ENCODE measurements around the gene STPG3.

The STPG3 gene

GRCh38 chr9:137206602-137207001, 44.5 kb upstream of the STPG3 start:
- Histone ChIP-seq H2BK5ac (ENCODE audit: low read depth, low read length, poor library complexity, severe bottlenecking) (no peak overlapping the region), H2BK120ac (ENCODE audit: low read depth, low read length) (no peak overlapping the region), H2BK12ac (ENCODE audit: low read length in 2 of 2) (no peak overlapping the region), H2AK5ac (ENCODE audit: low read length, severe bottlenecking) (no peak overlapping the region), H4K8ac (ENCODE audit: low read length) (peak overlapping the region; percentile 5), H3K23ac (ENCODE audit: low read length in 2 of 2) (no peak overlapping the region), H2AFZ (ENCODE audit: low read depth, low read length) (no peak overlapping the region), H3K18ac (ENCODE audit: low read depth in 1 of 2, low read length in 2 of 2) (no peak overlapping the region), H2BK15ac (ENCODE audit: low read depth, poor library complexity, severe bottlenecking) (no peak overlapping the region), H3K79me1 (replicated peaks; ENCODE audit: low read length, poor library complexity, severe bottlenecking) (peaks cover 30% of the 10 kb centered on the region), H3K4me1 (ENCODE audit: control insufficient read depth, insufficient read depth, low read depth, low read length) (peaks cover 26% of the 10 kb centered on the region), H3K27ac (ENCODE audit: low read length, poor library complexity, severe bottlenecking) (no peak overlapping the region), H3K36me3 (ENCODE audit: control insufficient read depth in 1 of 2, insufficient read depth in 2 of 2, low read depth in 1 of 2, low read length in 2 of 2) (peaks cover 19 to 39% of the 10 kb centered on the region in 2 experiments), H3K4ac (ENCODE audit: low read depth in 1 of 2, low read length in 2 of 2) (no peak overlapping the region), H3K4me2 (ENCODE audit: low read length, poor library complexity, severe bottlenecking) (no peak overlapping the region), H3K9me3 (ENCODE audit: control insufficient read depth, low read length) (no peaks in the 10 kb centered on the region), H3K9ac (ENCODE audit: low read length) (peak overlapping the region; percentile 98), H3K14ac (ENCODE audit: low read length in 2 of 2) (no peak overlapping the region), H3K4me3 (ENCODE audit: insufficient read depth in 1 of 2, low read depth in 1 of 2, low read length in 2 of 2) (peak overlapping the region in 1 of 2 experiments; percentile 96), H3K27me3 (ENCODE audit: control insufficient read depth in 1 of 2, insufficient read depth in 1 of 2, low read length in 2 of 2) (no peaks in the 10 kb centered on the region), H4K91ac (ENCODE audit: low read length) (no peak overlapping the region)
- WGBS, result 94% methylated on average over 7 of the region's 7 CpGs
- no peak for DNase-seq

DNA sequence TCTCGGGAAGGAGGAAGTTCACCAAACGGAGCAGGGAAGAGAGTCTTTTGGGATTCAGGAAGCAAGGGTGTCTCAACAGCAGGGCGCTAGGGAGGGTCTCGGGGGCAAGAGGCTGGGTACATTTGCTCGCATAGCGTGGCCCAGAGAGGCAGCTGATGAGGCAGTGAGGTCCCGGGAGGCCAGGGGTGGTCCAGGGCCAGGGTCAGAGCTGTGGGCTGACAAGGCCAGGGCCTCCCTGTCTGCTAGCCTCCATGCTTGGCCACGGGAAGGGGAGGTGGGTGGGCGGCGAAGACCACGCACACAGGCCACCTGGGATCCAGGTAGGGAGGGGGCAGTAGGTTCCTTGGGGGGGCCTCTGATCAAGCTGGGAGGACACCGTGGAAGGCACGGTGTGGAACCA, 39.6 kb upstream of the STPG3 start:
- no peak overlapping the region for H3K23ac ChIP-seq (ENCODE audit: low read length in 2 of 2)
- WGBS, result 88% methylated on average over 13 of the region's 13 CpGs
- no peak overlapping the region for H4K91ac ChIP-seq (ENCODE audit: low read length)
- H2BK12ac ChIP-seq (ENCODE audit: low read length in 2 of 2), result no peak overlapping the region
- no peak overlapping the region for H2BK120ac ChIP-seq (ENCODE audit: low read depth, low read length)
- H3K4me1 ChIP-seq (ENCODE audit: control insufficient read depth, insufficient read depth, low read depth, low read length), result peaks cover 10% of the 10 kb centered on the region
- H3K4me3 ChIP-seq (ENCODE audit: insufficient read depth in 1 of 2, low read depth in 1 of 2, low read length in 2 of 2), result no peak overlapping the region
- H2BK5ac ChIP-seq (ENCODE audit: low read depth, low read length, poor library complexity, severe bottlenecking), result no peak overlapping the region
- H3K4me2 ChIP-seq (ENCODE audit: low read length, poor library complexity, severe bottlenecking), result no peak overlapping the region
- H2BK15ac ChIP-seq (ENCODE audit: low read depth, poor library complexity, severe bottlenecking), result no peak overlapping the region
- H3K27me3 ChIP-seq (ENCODE audit: control insufficient read depth in 1 of 2, insufficient read depth in 1 of 2, low read length in 2 of 2), result no peaks in the 10 kb centered on the region
- no peak overlapping the region for H3K14ac ChIP-seq (ENCODE audit: low read length in 2 of 2)
- no peak overlapping the region for H4K8ac ChIP-seq (ENCODE audit: low read length)
- H3K4ac ChIP-seq (ENCODE audit: low read depth in 1 of 2, low read length in 2 of 2), result no peak overlapping the region
- no peak overlapping the region for H2AK5ac ChIP-seq (ENCODE audit: low read length, severe bottlenecking)
- peaks cover 17% of the 10 kb centered on the region for H3K79me1 ChIP-seq (replicated peaks; ENCODE audit: low read length, poor library complexity, severe bottlenecking)
- no peak for DNase-seq
- no peak overlapping the region for H3K27ac ChIP-seq (ENCODE audit: low read length, poor library complexity, severe bottlenecking)
- peaks cover 21 to 88% of the 10 kb centered on the region in 2 experiments for H3K36me3 ChIP-seq (ENCODE audit: control insufficient read depth in 1 of 2, insufficient read depth in 2 of 2, low read depth in 1 of 2, low read length in 2 of 2)
- H3K9me3 ChIP-seq (ENCODE audit: control insufficient read depth, low read length), result no peaks in the 10 kb centered on the region
- no peak overlapping the region for H3K9ac ChIP-seq (ENCODE audit: low read length)
- no peak overlapping the region for H3K18ac ChIP-seq (ENCODE audit: low read depth in 1 of 2, low read length in 2 of 2)
- H2AFZ ChIP-seq (ENCODE audit: low read depth, low read length), result no peak overlapping the region

DNA sequence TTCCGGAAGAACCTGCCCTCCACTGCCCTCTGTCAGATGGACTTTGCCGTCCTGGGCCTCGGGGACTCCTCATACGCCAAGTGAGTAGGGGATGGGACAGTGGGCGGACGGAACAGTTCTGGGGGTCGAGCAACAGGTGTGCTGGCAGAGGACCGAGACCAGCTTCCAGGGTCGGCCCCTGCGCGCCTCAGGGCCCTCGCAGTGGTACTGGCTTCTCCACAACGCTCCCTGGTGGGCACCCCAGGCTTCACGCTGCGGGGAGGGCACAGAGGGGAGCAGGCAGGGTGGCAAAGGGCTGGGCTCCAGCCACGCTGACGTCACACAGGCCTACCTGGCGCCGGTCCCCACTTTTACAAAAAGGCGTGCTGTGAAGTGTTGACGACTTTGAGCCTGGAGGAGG, 38.6 kb upstream of the STPG3 start:
- H3K4me3 ChIP-seq (ENCODE audit: insufficient read depth in 1 of 2, low read depth in 1 of 2, low read length in 2 of 2), result no peak overlapping the region
- H2BK12ac ChIP-seq (ENCODE audit: low read length in 2 of 2), result no peak overlapping the region
- 92% methylated on average over 21 of the region's 21 CpGs for WGBS

GRCh38 chr9:137213160-137214060, 37.7 kb upstream of the STPG3 start:
- Histone ChIP-seq H4K91ac (ENCODE audit: low read length) (no peak overlapping the region), H3K18ac (ENCODE audit: low read depth in 1 of 2, low read length in 2 of 2) (no peak overlapping the region), H3K79me1 (replicated peaks; ENCODE audit: low read length, poor library complexity, severe bottlenecking) (peaks cover 7% of the 10 kb centered on the region), H3K23ac (ENCODE audit: low read length in 2 of 2) (no peak overlapping the region), H3K14ac (ENCODE audit: low read length in 2 of 2) (no peak overlapping the region), H2BK15ac (ENCODE audit: low read depth, poor library complexity, severe bottlenecking) (no peak overlapping the region), H3K27ac (ENCODE audit: low read length, poor library complexity, severe bottlenecking) (no peak overlapping the region), H2BK5ac (ENCODE audit: low read depth, low read length, poor library complexity, severe bottlenecking) (no peak overlapping the region), H2AK5ac (ENCODE audit: low read length, severe bottlenecking) (no peak overlapping the region), H3K27me3 (ENCODE audit: control insufficient read depth in 1 of 2, insufficient read depth in 1 of 2, low read length in 2 of 2) (no peaks in the 10 kb centered on the region), H3K9me3 (ENCODE audit: control insufficient read depth, low read length) (no peaks in the 10 kb centered on the region), H2AFZ (ENCODE audit: low read depth, low read length) (no peak overlapping the region), H3K4ac (ENCODE audit: low read depth in 1 of 2, low read length in 2 of 2) (no peak overlapping the region), H2BK12ac (ENCODE audit: low read length in 2 of 2) (no peak overlapping the region), H3K4me3 (ENCODE audit: insufficient read depth in 1 of 2, low read depth in 1 of 2, low read length in 2 of 2) (no peak overlapping the region), H3K4me1 (ENCODE audit: control insufficient read depth, insufficient read depth, low read depth, low read length) (peaks cover 23% of the 10 kb centered on the region), H3K9ac (ENCODE audit: low read length) (no peak overlapping the region), H3K36me3 (ENCODE audit: control insufficient read depth in 1 of 2, insufficient read depth in 2 of 2, low read depth in 1 of 2, low read length in 2 of 2) (peaks cover 11 to 83% of the 10 kb centered on the region in 2 experiments), H2BK120ac (ENCODE audit: low read depth, low read length) (no peak overlapping the region), H3K4me2 (ENCODE audit: low read length, poor library complexity, severe bottlenecking) (no peak overlapping the region), H4K8ac (ENCODE audit: low read length) (peak overlapping the region; percentile 10)
- WGBS, result 96% methylated on average over 49 of the region's 49 CpGs
- no peak for DNase-seq

More for the DNA sequence above, 38.6 kb upstream of the STPG3 start:
- Histone ChIP-seq H3K79me1 (replicated peaks; ENCODE audit: low read length, poor library complexity, severe bottlenecking) (peaks cover 8% of the 10 kb centered on the region), H3K27ac (ENCODE audit: low read length, poor library complexity, severe bottlenecking) (no peak overlapping the region), H3K9me3 (ENCODE audit: control insufficient read depth, low read length) (no peaks in the 10 kb centered on the region), H4K8ac (ENCODE audit: low read length) (no peak overlapping the region), H3K4me1 (ENCODE audit: control insufficient read depth, insufficient read depth, low read depth, low read length) (peaks cover 14% of the 10 kb centered on the region), H2AFZ (ENCODE audit: low read depth, low read length) (no peak overlapping the region), H3K27me3 (ENCODE audit: control insufficient read depth in 1 of 2, insufficient read depth in 1 of 2, low read length in 2 of 2) (no peaks in the 10 kb centered on the region), H3K4me2 (ENCODE audit: low read length, poor library complexity, severe bottlenecking) (no peak overlapping the region), H3K9ac (ENCODE audit: low read length) (no peak overlapping the region), H3K23ac (ENCODE audit: low read length in 2 of 2) (no peak overlapping the region), H2BK15ac (ENCODE audit: low read depth, poor library complexity, severe bottlenecking) (no peak overlapping the region), H4K91ac (ENCODE audit: low read length) (no peak overlapping the region), H2BK5ac (ENCODE audit: low read depth, low read length, poor library complexity, severe bottlenecking) (no peak overlapping the region), H3K4ac (ENCODE audit: low read depth in 1 of 2, low read length in 2 of 2) (no peak overlapping the region), H2BK120ac (ENCODE audit: low read depth, low read length) (no peak overlapping the region), H2AK5ac (ENCODE audit: low read length, severe bottlenecking) (no peak overlapping the region), H3K36me3 (ENCODE audit: control insufficient read depth in 1 of 2, insufficient read depth in 2 of 2, low read depth in 1 of 2, low read length in 2 of 2) (peaks cover 13 to 85% of the 10 kb centered on the region in 2 experiments), H3K18ac (ENCODE audit: low read depth in 1 of 2, low read length in 2 of 2) (no peak overlapping the region), H3K14ac (ENCODE audit: low read length in 2 of 2) (no peak overlapping the region)
- no peak for DNase-seq

Data from mesenchymal stem cell (in vitro differentiated cells and primary cell).